HL-60 (cell line): ENCODE measurements around the gene PTDSS2.

ENCODE experiments used
- DNase-seq, 2 experiments: peaks; one replicate each; pipeline ENCODE4 v3.0.0-alpha.2; 2010 to 2020; ENCODE audit warnings: low read depth in 1 of 2, low spot score in 1 of 2
- H3K27ac ChIP-seq: fragments of 250-450 bp; sonication (Bioruptor Pico); replicated peaks from 2 replicates; pipeline ENCODE4 v1.5.1; 2020; ENCODE audit warnings: mild to moderate bottlenecking, moderate library complexity
- H3K27me3 ChIP-seq: fragments of 250-450 bp; sonication (Bioruptor Pico); 2 replicates; pipeline ENCODE4 v1.5.1; 2021; ENCODE audit warnings: mild to moderate bottlenecking, moderate library complexity; ENCODE audit not compliant: insufficient read depth, poor library complexity, severe bottlenecking
- H3K4me3 ChIP-seq: replicated peaks from 2 replicates; pipeline ENCODE4 v1.5.1; 2011; ENCODE audit warnings: mild to moderate bottlenecking, control low read depth, low read length; ENCODE audit not compliant: insufficient read depth
- CTCF ChIP-seq: IDR thresholded peaks from one replicate; pipeline ENCODE4 v1.5.1; 2011; ENCODE audit warnings: low read length, control low read depth, inconsistent platforms; ENCODE audit not compliant: insufficient read depth
- GABPA ChIP-seq: IDR thresholded peaks from 2 replicates; pipeline ENCODE4 v1.6.1; 2012; ENCODE audit warnings: low read depth
- POLR2AphosphoS5 ChIP-seq: IDR thresholded peaks from 2 replicates; pipeline ENCODE4 v1.6.1; 2012; ENCODE audit warnings: low read depth
- REST ChIP-seq: IDR thresholded peaks from 2 replicates; pipeline ENCODE4 v1.6.1; 2012; ENCODE audit warnings: low read depth; ENCODE audit not compliant: insufficient replicate concordance
- SPI1 ChIP-seq: IDR thresholded peaks from 2 replicates; pipeline ENCODE4 v1.6.1; 2012; ENCODE audit warnings: low read depth, mild to moderate bottlenecking, borderline replicate concordance

PTDSS2 gene

GRCh38 chr11:479311-479710 lies 29.2 kb downstream of the PTDSS2 start:
- no peak for TF ChIP-seq POLR2AphosphoS5
- TF ChIP-seq GABPA, result no peak
- TF ChIP-seq SPI1, result no peak
- no peak for TF ChIP-seq REST
- no peak for TF ChIP-seq CTCF
- no peak overlapping the region for H3K4me3 ChIP-seq
- DNase-seq, result no peak
- H3K27me3 ChIP-seq, result no peaks in the 10 kb centered on the region
- H3K27ac ChIP-seq, result no peak overlapping the region

- TF ChIP-seq CTCF (no peak), POLR2AphosphoS5 (no peak), SPI1 (no peak), GABPA (no peak), REST (no peak)
- H3K4me3 ChIP-seq, result no peak overlapping the region
- no peak overlapping the region for H3K27ac ChIP-seq
- H3K27me3 ChIP-seq, result no peaks in the 10 kb centered on the region
- no peak for DNase-seq
Observed at GRCh38 chr11:484616-485015, 34.5 kb downstream of the PTDSS2 start.

GRCh38 chr11:486189-486588 lies 36.1 kb downstream of the PTDSS2 start:
- Histone ChIP-seq H3K4me3 (no peak overlapping the region), H3K27ac (no peak overlapping the region), H3K27me3 (no peaks in the 10 kb centered on the region)
- TF ChIP-seq CTCF (no peak), REST (no peak), GABPA (no peak), SPI1 (no peak), POLR2AphosphoS5 (no peak)
- no peak for DNase-seq
